HG02870 (cell line): Measurements from ENCODE around the gene SLC39A11.

Experiments used
- ATAC-seq: cut with Tn5 transposase; IDR thresholded peaks from one replicate; pipeline ENCODE4 v1.9.1; 2021; ENCODE audit warnings: mild to moderate bottlenecking, moderate library complexity; ENCODE audit not compliant: unreplicated experiment

Gene SLC39A11

GRCh38 chr17:72702136-72702735, 390.3 kb downstream of the SLC39A11 start:
- ATAC-seq = no peak

- ATAC-seq = no peak
Measured at GRCh38 chr17:72700226-72700625, 392.3 kb downstream of the SLC39A11 start.

GRCh38 chr17:72699545-72699944, 392.9 kb downstream of the SLC39A11 start:
- no peak for ATAC-seq

- ATAC-seq = no peak
Measured at GRCh38 chr17:72697602-72698146, 394.8 kb downstream of the SLC39A11 start.

- no peak for ATAC-seq
Measured at GRCh38 chr17:72696721-72697120, 395.8 kb downstream of the SLC39A11 start.

GRCh38 chr17:72696156-72696555, 396.3 kb downstream of the SLC39A11 start:
- no peak for ATAC-seq

GRCh38 chr17:72693956-72694355, 398.5 kb downstream of the SLC39A11 start:
- no peak for ATAC-seq

GRCh38 chr17:72693151-72693878, 399.2 kb downstream of the SLC39A11 start:
- no peak for ATAC-seq

- no peak for ATAC-seq
Measured at GRCh38 chr17:72692676-72693075, 399.8 kb downstream of the SLC39A11 start.

GRCh38 chr17:72691586-72691985, 400.9 kb downstream of the SLC39A11 start:
- no peak for ATAC-seq

- ATAC-seq = no peak
Measured at GRCh38 chr17:72691017-72691416, 401.5 kb downstream of the SLC39A11 start.

- no peak for ATAC-seq
Measured at GRCh38 chr17:72687886-72688285, 404.6 kb downstream of the SLC39A11 start.

- ATAC-seq = no peak
Measured at GRCh38 chr17:72684405-72685020, 408.0 kb downstream of the SLC39A11 start.

- ATAC-seq = no peak
Measured at GRCh38 chr17:72683506-72684404, 408.7 kb downstream of the SLC39A11 start.

GRCh38 chr17:72682605-72683004, 409.9 kb downstream of the SLC39A11 start:
- ATAC-seq = no peak

- ATAC-seq = no peak
Measured at GRCh38 chr17:72681844-72682243, 410.6 kb downstream of the SLC39A11 start.

- no peak for ATAC-seq
Measured at GRCh38 chr17:72677714-72678390, 414.6 kb downstream of the SLC39A11 start.

- ATAC-seq = no peak
Measured at GRCh38 chr17:72677108-72677507, 415.4 kb downstream of the SLC39A11 start.

- no peak for ATAC-seq
Measured at GRCh38 chr17:72672729-72673128, 419.8 kb downstream of the SLC39A11 start.

- no peak for ATAC-seq
Measured at GRCh38 chr17:72671016-72671415, 421.5 kb downstream of the SLC39A11 start.
